Ascending aorta (tissue), 2 donors: Measurements from ENCODE around the gene NOL12. TPM values are rescaled to one million over a fixed set of nuclear protein-coding genes. Genes with fewer than 3 reads are reported as not detected.

ENCODE experiments used
- DNase-seq, 2 donors: peaks; one replicate each; pipeline ENCODE4 v3.0.0-alpha.2; 2019; ENCODE audit warnings: low spot score in 2 of 2
- H3K27ac ChIP-seq, 2 donors: fragments of 200-600 bp; sonication (generic); one replicate each; pipeline ENCODE4 v1.5.1; 2016 to 2017; ENCODE audit warnings: mild to moderate bottlenecking in 1 of 2
- H3K27me3 ChIP-seq: fragments of 200-600 bp; sonication (generic); one replicate; pipeline ENCODE4 v1.5.1; 2017
- H3K36me3 ChIP-seq, 2 donors: fragments of 200-600 bp; sonication (generic); one replicate each; pipeline ENCODE4 v1.5.1; 2016
- H3K4me1 ChIP-seq, 2 donors: fragments of 200-600 bp; sonication (generic); one replicate each; pipeline ENCODE4 v1.5.1; 2016 to 2017; ENCODE audit warnings: mild to moderate bottlenecking in 1 of 2
- H3K4me3 ChIP-seq, 2 donors: fragments of 200-600 bp; sonication (generic); one replicate each; pipeline ENCODE4 v1.5.1; 2016 to 2017; ENCODE audit warnings: mild to moderate bottlenecking in 1 of 2
- H3K9me3 ChIP-seq, 2 donors: fragments of 200-600 bp; sonication (generic); one replicate each; pipeline ENCODE4 v1.5.1; 2016
- CTCF ChIP-seq, 3 experiments: fragments of 200-600 bp in 2 of 3; fragments of 450-650 bp in 1 of 3; sonication (generic) in 2 of 3; IDR thresholded peaks; one replicate each; pipeline ENCODE4 v1.5.1; 2016 to 2019; ENCODE audit warnings: antibody characterized with exemption in 3 of 3, mild to moderate bottlenecking in 1 of 3, moderate library complexity in 1 of 3
- intact Hi-C: fragments of 100-400 bp; cut with DNase I; formaldehyde crosslinking; loops from one replicate; pipeline ENCODE4 v1.15.1; 2023
- total RNA-seq: library from RNA; depleted of rRNA; stranded (reverse); fragments of >200 nt; gene quantifications from one replicate; pipeline ENCODE4 v1.1.0, GENCODE V29; 2016

NOL12 gene
- total RNA-seq, 1 donor from 2014 or later: 4.0 TPM

DNA sequence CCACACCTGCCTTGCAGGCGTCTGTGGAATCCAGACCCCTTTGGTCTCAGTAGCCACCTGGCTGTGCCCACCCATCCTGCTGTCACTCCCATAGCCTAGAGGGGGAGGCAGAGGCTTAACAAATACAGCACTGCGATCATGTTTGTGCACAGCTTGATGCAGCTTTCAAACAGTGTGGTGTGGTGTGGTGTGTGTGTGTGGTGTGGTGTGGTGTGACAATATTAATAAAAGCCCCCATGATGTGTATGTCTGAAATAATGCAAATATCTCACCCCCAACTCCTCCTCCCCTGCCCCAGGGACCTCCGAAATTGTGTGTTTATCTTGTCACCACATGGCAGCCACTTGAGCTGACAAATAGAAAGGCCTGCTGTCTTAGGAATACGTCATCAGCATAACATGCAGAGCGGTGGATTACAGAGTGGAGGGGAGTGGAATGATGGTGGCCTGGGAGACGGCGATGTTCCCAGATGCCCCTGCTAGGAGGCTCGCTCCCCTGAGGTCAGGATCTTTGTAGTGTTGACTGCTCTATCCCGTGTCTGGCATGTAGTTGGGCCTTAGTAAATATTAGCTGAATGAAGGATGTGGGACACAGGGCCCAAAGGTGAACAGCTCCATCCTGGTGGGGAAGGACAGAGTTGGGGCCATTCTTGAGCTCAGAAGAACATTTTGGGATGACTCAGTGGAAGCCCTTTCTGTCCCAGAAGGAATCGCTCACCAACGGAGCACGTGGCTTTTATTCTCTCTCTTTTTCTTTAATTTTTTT lies 24.8 kb upstream of the NOL12 start:
- H3K36me3 ChIP-seq: peaks cover 8 to 10% of the 10 kb centered on the region in 2 donors
- H3K4me1 ChIP-seq: peaks cover 11 to 29% of the 10 kb centered on the region in 2 donors
- intact Hi-C loops: loop anchor here (2.0 kb wide), 1 partner anchor 19 kb away; no protein-coding TSS in a partner anchor
- TF ChIP-seq CTCF (IDR thresholded peaks at IDR 0.05): peak; percentile 29 to 49 (median 36)
- H3K9me3 ChIP-seq: no peaks in the 10 kb centered on the region
- peak overlapping the region; percentile 42 to 64 for H3K27ac ChIP-seq
- DNase-seq: no peak
- no peaks in the 10 kb centered on the region for H3K27me3 ChIP-seq
- no peak overlapping the region for H3K4me3 ChIP-seq

DNA sequence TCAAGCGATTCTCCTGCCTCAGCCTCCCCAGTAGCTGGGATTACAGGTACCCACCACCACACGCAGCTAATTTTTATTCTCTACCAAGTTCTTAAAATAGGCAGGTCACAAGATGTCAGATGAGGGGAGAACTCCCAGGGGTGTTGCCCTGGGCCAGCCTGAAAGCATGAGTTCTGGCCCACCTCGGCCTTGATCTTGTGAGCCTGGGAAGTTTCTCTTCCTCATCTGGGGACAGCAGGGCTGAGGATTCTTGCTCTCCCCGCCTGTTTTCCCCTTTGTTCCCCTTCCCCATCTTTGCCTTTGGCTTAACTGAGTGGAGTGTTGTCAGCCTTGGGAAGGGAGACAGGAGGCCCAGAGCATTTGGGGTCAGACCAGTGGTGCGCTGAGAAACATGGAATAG lies 24.1 kb upstream of the NOL12 start:
- H3K27ac ChIP-seq: peak overlapping the region; percentile 6 to 64
- intact Hi-C loops: no loop called here
- H3K9me3 ChIP-seq: no peaks in the 10 kb centered on the region
- H3K36me3 ChIP-seq: peaks cover 13 to 14% of the 10 kb centered on the region in 2 donors
- no peak for DNase-seq
- H3K4me3 ChIP-seq: no peak overlapping the region
- H3K27me3 ChIP-seq: no peaks in the 10 kb centered on the region
- peaks cover 11 to 29% of the 10 kb centered on the region in 2 donors for H3K4me1 ChIP-seq
- TF ChIP-seq CTCF (IDR thresholded peaks at IDR 0.05): no peak

- Histone ChIP-seq H3K27ac (peak overlapping the region in 1 of 2 donors; percentile 49), H3K4me1 (peaks cover 6 to 24% of the 10 kb centered on the region in 2 donors), H3K36me3 (peaks cover 13 to 14% of the 10 kb centered on the region in 2 donors), H3K4me3 (no peak overlapping the region), H3K27me3 (no peaks in the 10 kb centered on the region), H3K9me3 (no peaks in the 10 kb centered on the region)
- intact Hi-C loops: no loop called here
- no peak for DNase-seq
- TF ChIP-seq CTCF (IDR thresholded peaks at IDR 0.05): no peak
Measured at GRCh38 chr22:37663521-37664140, 22.5 kb upstream of the NOL12 start.

DNA sequence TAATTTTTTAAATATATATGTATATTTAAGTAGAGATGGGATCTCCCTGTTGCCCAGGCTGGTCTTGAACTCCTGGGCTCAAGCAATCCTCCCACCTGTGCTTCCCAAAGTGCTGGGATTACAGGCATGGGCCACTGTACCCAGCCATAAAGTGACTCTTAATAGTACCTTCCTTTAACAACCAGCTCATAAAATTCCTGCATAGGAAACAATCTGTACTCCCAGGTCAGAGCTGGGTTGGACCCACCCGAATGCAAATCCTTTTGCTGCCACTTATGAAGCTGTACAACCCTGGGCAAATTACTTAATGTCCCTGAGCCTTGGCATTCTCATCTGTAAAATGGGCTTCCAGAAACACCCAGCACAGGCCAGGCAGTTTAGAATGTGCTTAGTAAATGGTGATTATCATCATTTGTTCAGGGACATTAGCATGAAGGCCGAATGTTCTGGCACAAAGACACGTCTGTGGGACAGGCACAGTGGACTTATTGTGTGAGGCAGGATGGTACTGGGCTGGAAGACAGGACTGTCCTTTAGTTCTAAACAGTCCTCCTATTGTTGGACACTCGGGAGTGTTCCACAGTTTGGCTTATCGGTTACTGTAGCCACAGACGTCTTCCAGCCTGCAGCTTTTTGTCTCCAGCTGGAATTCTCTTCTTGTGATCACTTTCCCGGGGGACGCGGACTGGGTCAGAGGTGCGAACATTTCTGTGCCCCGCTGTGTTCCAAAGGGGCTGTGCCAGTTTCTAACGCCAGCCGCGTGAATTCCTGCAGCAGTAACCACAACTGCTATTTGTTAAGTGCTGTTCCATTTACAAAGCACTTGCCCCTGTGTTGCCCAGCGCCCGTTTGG lies 21.7 kb upstream of the NOL12 start:
- peaks cover 2 to 21% of the 10 kb centered on the region in 2 donors for H3K4me1 ChIP-seq
- no peak overlapping the region for H3K4me3 ChIP-seq
- intact Hi-C loops: no loop called here
- H3K36me3 ChIP-seq: peaks cover 13 to 14% of the 10 kb centered on the region in 2 donors
- H3K9me3 ChIP-seq: no peaks in the 10 kb centered on the region
- DNase-seq: no peak
- peak overlapping the region in 1 of 2 donors; percentile 49 for H3K27ac ChIP-seq
- TF ChIP-seq CTCF (IDR thresholded peaks at IDR 0.05): no peak
- H3K27me3 ChIP-seq: no peaks in the 10 kb centered on the region

GRCh38 chr22:37665487-37665886 lies 20.7 kb upstream of the NOL12 start:
- H3K27ac ChIP-seq: no peak overlapping the region
- peaks cover 13 to 14% of the 10 kb centered on the region in 2 donors for H3K36me3 ChIP-seq
- peaks cover 0 to 16% of the 10 kb centered on the region in 2 donors for H3K4me1 ChIP-seq
- no peaks in the 10 kb centered on the region for H3K9me3 ChIP-seq
- no peaks in the 10 kb centered on the region for H3K27me3 ChIP-seq
- no peak for TF ChIP-seq CTCF (IDR thresholded peaks at IDR 0.05)
- no peak overlapping the region for H3K4me3 ChIP-seq
- no peak for DNase-seq
- intact Hi-C loops: no loop called here
